ENCODE results near the gene KRTAP9-8.

DNA sequence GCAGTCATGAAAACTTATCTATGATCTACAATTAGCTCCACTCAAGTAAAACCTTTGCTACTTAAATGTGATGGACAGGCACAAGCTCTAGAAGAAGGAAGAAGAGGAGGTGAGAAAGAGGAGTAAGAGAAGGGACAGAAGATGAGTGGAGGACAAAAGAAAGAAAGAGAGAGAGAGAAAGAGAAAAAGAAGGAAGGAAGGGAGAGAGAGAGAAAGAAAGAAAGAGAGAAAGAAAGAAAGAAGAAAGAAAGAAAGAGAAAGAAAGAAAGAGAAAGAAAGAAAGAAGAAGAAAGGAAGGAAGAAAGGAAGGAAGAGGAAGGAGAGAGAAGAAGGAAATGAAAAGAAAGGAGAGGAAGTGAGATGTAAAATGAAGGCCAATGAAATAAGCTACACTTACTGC lies 7.7 kb upstream of the KRTAP9-8 start:
- TF ChIP-seq MYC (IDR thresholded peaks at IDR 0.05; ENCODE audit: low read depth, low read length) = no peak
- TF ChIP-seq, protein P1, sequence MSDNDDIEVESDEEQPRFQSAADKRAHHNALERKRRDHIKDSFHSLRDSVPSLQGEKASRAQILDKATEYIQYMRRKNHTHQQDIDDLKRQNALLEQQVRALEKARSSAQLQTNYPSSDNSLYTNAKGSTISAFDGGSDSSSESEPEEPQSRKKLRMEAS (IDR thresholded peaks at IDR 0.05; ENCODE audit: low read depth, low read length) = no peak
- TF ChIP-seq, protein P2, sequence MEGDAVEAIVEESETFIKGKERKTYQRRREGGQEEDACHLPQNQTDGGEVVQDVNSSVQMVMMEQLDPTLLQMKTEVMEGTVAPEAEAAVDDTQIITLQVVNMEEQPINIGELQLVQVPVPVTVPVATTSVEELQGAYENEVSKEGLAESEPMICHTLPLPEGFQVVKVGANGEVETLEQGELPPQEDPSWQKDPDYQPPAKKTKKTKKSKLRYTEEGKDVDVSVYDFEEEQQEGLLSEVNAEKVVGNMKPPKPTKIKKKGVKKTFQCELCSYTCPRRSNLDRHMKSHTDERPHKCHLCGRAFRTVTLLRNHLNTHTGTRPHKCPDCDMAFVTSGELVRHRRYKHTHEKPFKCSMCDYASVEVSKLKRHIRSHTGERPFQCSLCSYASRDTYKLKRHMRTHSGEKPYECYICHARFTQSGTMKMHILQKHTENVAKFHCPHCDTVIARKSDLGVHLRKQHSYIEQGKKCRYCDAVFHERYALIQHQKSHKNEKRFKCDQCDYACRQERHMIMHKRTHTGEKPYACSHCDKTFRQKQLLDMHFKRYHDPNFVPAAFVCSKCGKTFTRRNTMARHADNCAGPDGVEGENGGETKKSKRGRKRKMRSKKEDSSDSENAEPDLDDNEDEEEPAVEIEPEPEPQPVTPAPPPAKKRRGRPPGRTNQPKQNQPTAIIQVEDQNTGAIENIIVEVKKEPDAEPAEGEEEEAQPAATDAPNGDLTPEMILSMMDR (IDR thresholded peaks at IDR 0.05; ENCODE audit: low read depth, low read length) = no peak
- TF ChIP-seq POLR2A (IDR thresholded peaks at IDR 0.05; ENCODE audit: extremely low read depth, insufficient read length) = no peak
